GM23338 (cell line): Measurements from ENCODE around the gene C1QTNF7. TPM values are rescaled to one million over a fixed set of nuclear protein-coding genes. Genes with fewer than 3 reads are reported as not detected.

Source experiments
- ATAC-seq: fragments of 200-7000 bp; cut with Tn5 transposase; 3 replicates; pipeline ENCODE4 v1.9.1; 2020
- DNase-seq: peaks from one replicate; pipeline ENCODE4 v3.0.0-alpha.2; 2015; ENCODE audit warnings: low spot score
- H2AFZ ChIP-seq: fragments of 200-600 bp; sonication (generic); 2 replicates; pipeline ENCODE4 v1.8.0; 2016; ENCODE audit warnings: antibody characterized with exemption, mild to moderate bottlenecking, moderate library complexity
- H3F3A ChIP-seq: fragments of 200-600 bp; sonication (generic); replicated peaks from 2 replicates; pipeline ENCODE4 v1.8.0; 2017; ENCODE audit warnings: antibody characterized with exemption, mixed run types, low read depth
- H3K27ac ChIP-seq: fragments of 200-600 bp; sonication (generic); 2 replicates; pipeline ENCODE4 v1.6.1; 2016; ENCODE audit warnings: low read depth
- H3K27me3 ChIP-seq: fragments of 200-600 bp; sonication (generic); 2 replicates; pipeline ENCODE4 v1.8.0; 2016; ENCODE audit warnings: mild to moderate bottlenecking, mixed run types, moderate library complexity; ENCODE audit not compliant: insufficient read depth
- H3K36me3 ChIP-seq: fragments of 200-600 bp; sonication (generic); 2 replicates; pipeline ENCODE4 v1.8.0; 2016; ENCODE audit warnings: mild to moderate bottlenecking; ENCODE audit not compliant: insufficient read depth
- H3K4me1 ChIP-seq: fragments of 200-600 bp; sonication (generic); 2 replicates; pipeline ENCODE4 v1.8.0; 2016; ENCODE audit warnings: mild to moderate bottlenecking, moderate library complexity; ENCODE audit not compliant: insufficient read depth
- H3K4me2 ChIP-seq: fragments of 200-600 bp; sonication (generic); 2 replicates; pipeline ENCODE4 v1.7.1; 2017; ENCODE audit warnings: mixed run types
- H3K4me3 ChIP-seq: fragments of 200-600 bp; sonication (generic); 2 replicates; pipeline ENCODE4 v1.6.1; 2016; ENCODE audit warnings: mixed run types
- H3K79me2 ChIP-seq: fragments of 200-600 bp; sonication (generic); replicated peaks from 2 replicates; pipeline ENCODE4 v1.8.0; 2017; ENCODE audit warnings: mild to moderate bottlenecking; ENCODE audit not compliant: insufficient read depth
- H3K9me2 ChIP-seq: fragments of 200-600 bp; sonication (generic); 2 replicates; pipeline ENCODE4 v1.8.0; 2017; ENCODE audit not compliant: insufficient read depth
- H4K20me1 ChIP-seq: fragments of 200-600 bp; sonication (generic); replicated peaks from 2 replicates; pipeline ENCODE4 v1.8.0; 2017; ENCODE audit warnings: mild to moderate bottlenecking; ENCODE audit not compliant: insufficient read depth
- H3K27ac Mint-ChIP-seq: 2 replicates; pipeline ENCODE4 v1.8.0; 2020; ENCODE audit warnings: inconsistent platforms, mild to moderate bottlenecking, moderate library complexity, mixed read lengths
- H3K27me3 Mint-ChIP-seq: 3 replicates; pipeline ENCODE4 v1.8.0; 2022; ENCODE audit warnings: low read depth, mild to moderate bottlenecking, moderate library complexity, mixed read lengths, inconsistent platforms; ENCODE audit not compliant: insufficient read depth, poor library complexity
- H3K36me3 Mint-ChIP-seq: 3 replicates; pipeline ENCODE4 v1.8.0; 2021; ENCODE audit warnings: low read depth, mild to moderate bottlenecking, inconsistent platforms, moderate library complexity, mixed read lengths
- H3K4me1 Mint-ChIP-seq: 3 replicates; pipeline ENCODE4 v1.8.0; 2020; ENCODE audit warnings: mild to moderate bottlenecking, inconsistent platforms, mixed read lengths
- H3K4me3 Mint-ChIP-seq: 3 replicates; pipeline ENCODE4 v1.8.0; 2021; ENCODE audit warnings: moderate library complexity, mild to moderate bottlenecking, inconsistent platforms, mixed read lengths
- H3K9me3 Mint-ChIP-seq: 3 replicates; pipeline ENCODE4 v1.8.0; 2020; ENCODE audit warnings: moderate library complexity, mild to moderate bottlenecking, inconsistent platforms, mixed read lengths
- CREB1 ChIP-seq: fragments of 250-450 bp; sonication (Bioruptor Pico); IDR thresholded peaks from 2 replicates; pipeline ENCODE4 v1.5.0; 2020; ENCODE audit warnings: low read depth, mild to moderate bottlenecking, moderate library complexity
- EZH2 ChIP-seq: fragments of 200-600 bp; sonication (generic); IDR thresholded peaks from one replicate; pipeline ENCODE4 v1.8.0; 2017; ENCODE audit warnings: antibody characterized with exemption, mild to moderate bottlenecking, low read depth; ENCODE audit not compliant: unreplicated experiment
- EZH2phosphoT487 ChIP-seq: fragments of 200-600 bp; sonication (generic); IDR thresholded peaks from one replicate; pipeline ENCODE4 v1.8.1; 2018; ENCODE audit warnings: antibody characterized with exemption; ENCODE audit not compliant: unreplicated experiment
- JUNB ChIP-seq: IDR thresholded peaks from one replicate; pipeline ENCODE4 v1.6.1; 2016; ENCODE audit warnings: antibody characterized with exemption; ENCODE audit not compliant: unreplicated experiment
- NANOG ChIP-seq: IDR thresholded peaks from 2 replicates; pipeline ENCODE4 v1.6.1; 2016; ENCODE audit warnings: antibody characterized with exemption, borderline replicate concordance
- POLR2AphosphoS5 ChIP-seq: IDR thresholded peaks from 2 replicates; pipeline ENCODE4 v1.6.1; 2016; ENCODE audit warnings: antibody characterized with exemption, low read depth
- STAT1 ChIP-seq: IDR thresholded peaks from one replicate; pipeline ENCODE4 v1.6.1; 2016; ENCODE audit warnings: antibody characterized with exemption; ENCODE audit not compliant: unreplicated experiment
- ZNF114 ChIP-seq: fragments of 250-450 bp; sonication (Bioruptor Pico); IDR thresholded peaks from 2 replicates; pipeline ENCODE4 v1.5.0; 2020; ENCODE audit warnings: mild to moderate bottlenecking, moderate library complexity
- ZNF331 ChIP-seq: fragments of 250-450 bp; sonication (Bioruptor Pico); IDR thresholded peaks from 2 replicates; pipeline ENCODE4 v1.5.0; 2020; ENCODE audit warnings: low read depth, mild to moderate bottlenecking, moderate library complexity
- polyA plus RNA-seq: library from polyadenylated mRNA; unstranded; fragments of >200 nt; fragmentation: Nextera tagmentation; extraction: Ambion mirVana; gene quantifications from 2 replicates; pipeline ENCODE4 v1.2.1, GENCODE V29; 2016
- total RNA-seq: library from RNA; depleted of rRNA; stranded (reverse); fragments of >200 nt; shearing (Covaris generic); gene quantifications from 2 replicates; pipeline ENCODE4 v1.2.3, GENCODE V29; 2014
- TF ChIP-seq, protein P1 (sequence below): IDR thresholded peaks from 2 replicates; pipeline ENCODE4 v1.6.1; 2016; ENCODE audit warnings: antibody characterized with exemption
- TF ChIP-seq, protein P2 (sequence below): fragments of 250-450 bp; sonication (Bioruptor Pico); IDR thresholded peaks from 2 replicates; pipeline ENCODE4 v1.5.0; 2020; ENCODE audit warnings: mild to moderate bottlenecking, moderate library complexity
- TF ChIP-seq, protein P3 (sequence below), 2 experiments: fragments of 200-600 bp in 1 of 2; sonication (generic) in 1 of 2; conservative IDR thresholded peaks; 2 replicates each; pipeline versions ENCODE4 v1.5.1 to v1.6.1; 2016 to 2017; ENCODE audit warnings: antibody characterized with exemption in 2 of 2, low read depth in 2 of 2, mild to moderate bottlenecking in 2 of 2, moderate library complexity in 1 of 2
- TF ChIP-seq, protein P4 (sequence below): IDR thresholded peaks from one replicate; pipeline ENCODE4 v1.6.1; 2018; ENCODE audit warnings: antibody characterized with exemption; ENCODE audit not compliant: unreplicated experiment

The C1QTNF7 gene
- total and polyA plus RNA-seq, 2 experiments from 2014 or later: not detected

DNA sequence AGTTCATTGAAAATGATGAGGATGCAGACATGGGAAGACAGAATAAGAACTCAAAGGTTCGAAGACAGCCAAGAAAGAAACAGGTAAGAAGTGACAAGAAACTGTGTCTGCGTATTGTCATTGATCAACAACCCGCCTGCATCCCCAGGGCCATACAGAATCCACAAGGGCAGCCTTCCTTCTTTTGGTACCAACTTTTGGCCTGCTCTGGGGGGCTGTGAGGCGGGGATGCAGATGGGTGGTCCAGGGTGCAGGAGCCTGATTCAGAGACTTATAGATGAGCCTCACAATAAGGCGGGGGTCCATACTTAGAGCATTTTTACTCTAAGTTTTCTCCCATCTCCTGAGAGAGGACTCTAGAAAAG, 50.9 kb downstream of the C1QTNF7 start:
- H3K4me1 ChIP-seq: peaks cover 11% of the 10 kb centered on the region
- no peaks in the 10 kb centered on the region for H3K27me3 ChIP-seq
- TF ChIP-seq, protein P1, sequence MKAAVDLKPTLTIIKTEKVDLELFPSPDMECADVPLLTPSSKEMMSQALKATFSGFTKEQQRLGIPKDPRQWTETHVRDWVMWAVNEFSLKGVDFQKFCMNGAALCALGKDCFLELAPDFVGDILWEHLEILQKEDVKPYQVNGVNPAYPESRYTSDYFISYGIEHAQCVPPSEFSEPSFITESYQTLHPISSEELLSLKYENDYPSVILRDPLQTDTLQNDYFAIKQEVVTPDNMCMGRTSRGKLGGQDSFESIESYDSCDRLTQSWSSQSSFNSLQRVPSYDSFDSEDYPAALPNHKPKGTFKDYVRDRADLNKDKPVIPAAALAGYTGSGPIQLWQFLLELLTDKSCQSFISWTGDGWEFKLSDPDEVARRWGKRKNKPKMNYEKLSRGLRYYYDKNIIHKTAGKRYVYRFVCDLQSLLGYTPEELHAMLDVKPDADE: no peak
- no peak for TF ChIP-seq EZH2phosphoT487
- TF ChIP-seq, protein P2, sequence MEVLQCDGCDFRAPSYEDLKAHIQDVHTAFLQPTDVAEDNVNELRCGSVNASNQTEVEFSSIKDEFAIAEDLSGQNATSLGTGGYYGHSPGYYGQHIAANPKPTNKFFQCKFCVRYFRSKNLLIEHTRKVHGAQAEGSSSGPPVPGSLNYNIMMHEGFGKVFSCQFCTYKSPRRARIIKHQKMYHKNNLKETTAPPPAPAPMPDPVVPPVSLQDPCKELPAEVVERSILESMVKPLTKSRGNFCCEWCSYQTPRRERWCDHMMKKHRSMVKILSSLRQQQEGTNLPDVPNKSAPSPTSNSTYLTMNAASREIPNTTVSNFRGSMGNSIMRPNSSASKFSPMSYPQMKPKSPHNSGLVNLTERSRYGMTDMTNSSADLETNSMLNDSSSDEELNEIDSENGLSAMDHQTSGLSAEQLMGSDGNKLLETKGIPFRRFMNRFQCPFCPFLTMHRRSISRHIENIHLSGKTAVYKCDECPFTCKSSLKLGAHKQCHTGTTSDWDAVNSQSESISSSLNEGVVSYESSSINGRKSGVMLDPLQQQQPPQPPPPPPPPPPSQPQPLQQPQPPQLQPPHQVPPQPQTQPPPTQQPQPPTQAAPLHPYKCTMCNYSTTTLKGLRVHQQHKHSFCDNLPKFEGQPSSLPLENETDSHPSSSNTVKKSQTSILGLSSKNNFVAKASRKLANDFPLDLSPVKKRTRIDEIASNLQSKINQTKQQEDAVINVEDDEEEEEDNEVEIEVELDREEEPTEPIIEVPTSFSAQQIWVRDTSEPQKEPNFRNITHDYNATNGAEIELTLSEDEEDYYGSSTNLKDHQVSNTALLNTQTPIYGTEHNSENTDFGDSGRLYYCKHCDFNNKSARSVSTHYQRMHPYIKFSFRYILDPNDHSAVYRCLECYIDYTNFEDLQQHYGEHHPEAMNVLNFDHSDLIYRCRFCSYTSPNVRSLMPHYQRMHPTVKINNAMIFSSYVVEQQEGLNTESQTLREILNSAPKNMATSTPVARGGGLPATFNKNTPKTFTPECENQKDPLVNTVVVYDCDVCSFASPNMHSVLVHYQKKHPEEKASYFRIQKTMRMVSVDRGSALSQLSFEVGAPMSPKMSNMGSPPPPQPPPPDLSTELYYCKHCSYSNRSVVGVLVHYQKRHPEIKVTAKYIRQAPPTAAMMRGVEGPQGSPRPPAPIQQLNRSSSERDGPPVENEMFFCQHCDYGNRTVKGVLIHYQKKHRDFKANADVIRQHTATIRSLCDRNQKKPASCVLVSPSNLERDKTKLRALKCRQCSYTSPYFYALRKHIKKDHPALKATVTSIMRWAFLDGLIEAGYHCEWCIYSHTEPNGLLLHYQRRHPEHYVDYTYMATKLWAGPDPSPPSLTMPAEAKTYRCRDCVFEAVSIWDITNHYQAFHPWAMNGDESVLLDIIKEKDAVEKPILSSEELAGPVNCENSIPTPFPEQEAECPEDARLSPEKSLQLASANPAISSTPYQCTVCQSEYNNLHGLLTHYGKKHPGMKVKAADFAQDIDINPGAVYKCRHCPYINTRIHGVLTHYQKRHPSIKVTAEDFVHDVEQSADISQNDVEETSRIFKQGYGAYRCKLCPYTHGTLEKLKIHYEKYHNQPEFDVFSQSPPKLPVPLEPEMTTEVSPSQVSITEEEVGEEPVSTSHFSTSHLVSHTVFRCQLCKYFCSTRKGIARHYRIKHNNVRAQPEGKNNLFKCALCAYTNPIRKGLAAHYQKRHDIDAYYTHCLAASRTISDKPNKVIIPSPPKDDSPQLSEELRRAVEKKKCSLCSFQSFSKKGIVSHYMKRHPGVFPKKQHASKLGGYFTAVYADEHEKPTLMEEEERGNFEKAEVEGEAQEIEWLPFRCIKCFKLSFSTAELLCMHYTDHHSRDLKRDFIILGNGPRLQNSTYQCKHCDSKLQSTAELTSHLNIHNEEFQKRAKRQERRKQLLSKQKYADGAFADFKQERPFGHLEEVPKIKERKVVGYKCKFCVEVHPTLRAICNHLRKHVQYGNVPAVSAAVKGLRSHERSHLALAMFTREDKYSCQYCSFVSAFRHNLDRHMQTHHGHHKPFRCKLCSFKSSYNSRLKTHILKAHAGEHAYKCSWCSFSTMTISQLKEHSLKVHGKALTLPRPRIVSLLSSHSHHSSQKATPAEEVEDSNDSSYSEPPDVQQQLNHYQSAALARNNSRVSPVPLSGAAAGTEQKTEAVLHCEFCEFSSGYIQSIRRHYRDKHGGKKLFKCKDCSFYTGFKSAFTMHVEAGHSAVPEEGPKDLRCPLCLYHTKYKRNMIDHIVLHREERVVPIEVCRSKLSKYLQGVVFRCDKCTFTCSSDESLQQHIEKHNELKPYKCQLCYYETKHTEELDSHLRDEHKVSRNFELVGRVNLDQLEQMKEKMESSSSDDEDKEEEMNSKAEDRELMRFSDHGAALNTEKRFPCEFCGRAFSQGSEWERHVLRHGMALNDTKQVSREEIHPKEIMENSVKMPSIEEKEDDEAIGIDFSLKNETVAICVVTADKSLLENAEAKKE (CRISPR knock-in tag): no peak
- TF ChIP-seq, protein P3, sequence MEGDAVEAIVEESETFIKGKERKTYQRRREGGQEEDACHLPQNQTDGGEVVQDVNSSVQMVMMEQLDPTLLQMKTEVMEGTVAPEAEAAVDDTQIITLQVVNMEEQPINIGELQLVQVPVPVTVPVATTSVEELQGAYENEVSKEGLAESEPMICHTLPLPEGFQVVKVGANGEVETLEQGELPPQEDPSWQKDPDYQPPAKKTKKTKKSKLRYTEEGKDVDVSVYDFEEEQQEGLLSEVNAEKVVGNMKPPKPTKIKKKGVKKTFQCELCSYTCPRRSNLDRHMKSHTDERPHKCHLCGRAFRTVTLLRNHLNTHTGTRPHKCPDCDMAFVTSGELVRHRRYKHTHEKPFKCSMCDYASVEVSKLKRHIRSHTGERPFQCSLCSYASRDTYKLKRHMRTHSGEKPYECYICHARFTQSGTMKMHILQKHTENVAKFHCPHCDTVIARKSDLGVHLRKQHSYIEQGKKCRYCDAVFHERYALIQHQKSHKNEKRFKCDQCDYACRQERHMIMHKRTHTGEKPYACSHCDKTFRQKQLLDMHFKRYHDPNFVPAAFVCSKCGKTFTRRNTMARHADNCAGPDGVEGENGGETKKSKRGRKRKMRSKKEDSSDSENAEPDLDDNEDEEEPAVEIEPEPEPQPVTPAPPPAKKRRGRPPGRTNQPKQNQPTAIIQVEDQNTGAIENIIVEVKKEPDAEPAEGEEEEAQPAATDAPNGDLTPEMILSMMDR (conservative IDR thresholded peaks at IDR 0.05; ENCODE audit: low read depth in 2 of 2): no peak
- TF ChIP-seq JUNB: no peak
- TF ChIP-seq ZNF331 (CRISPR knock-in tag): no peak
- no peak for TF ChIP-seq ZNF114 (CRISPR knock-in tag)
- no peak for TF ChIP-seq NANOG
- TF ChIP-seq CREB1 (CRISPR knock-in tag): no peak
- no peak for TF ChIP-seq STAT1
- TF ChIP-seq POLR2AphosphoS5: no peak
- TF ChIP-seq EZH2: no peak
- TF ChIP-seq, protein P4, sequence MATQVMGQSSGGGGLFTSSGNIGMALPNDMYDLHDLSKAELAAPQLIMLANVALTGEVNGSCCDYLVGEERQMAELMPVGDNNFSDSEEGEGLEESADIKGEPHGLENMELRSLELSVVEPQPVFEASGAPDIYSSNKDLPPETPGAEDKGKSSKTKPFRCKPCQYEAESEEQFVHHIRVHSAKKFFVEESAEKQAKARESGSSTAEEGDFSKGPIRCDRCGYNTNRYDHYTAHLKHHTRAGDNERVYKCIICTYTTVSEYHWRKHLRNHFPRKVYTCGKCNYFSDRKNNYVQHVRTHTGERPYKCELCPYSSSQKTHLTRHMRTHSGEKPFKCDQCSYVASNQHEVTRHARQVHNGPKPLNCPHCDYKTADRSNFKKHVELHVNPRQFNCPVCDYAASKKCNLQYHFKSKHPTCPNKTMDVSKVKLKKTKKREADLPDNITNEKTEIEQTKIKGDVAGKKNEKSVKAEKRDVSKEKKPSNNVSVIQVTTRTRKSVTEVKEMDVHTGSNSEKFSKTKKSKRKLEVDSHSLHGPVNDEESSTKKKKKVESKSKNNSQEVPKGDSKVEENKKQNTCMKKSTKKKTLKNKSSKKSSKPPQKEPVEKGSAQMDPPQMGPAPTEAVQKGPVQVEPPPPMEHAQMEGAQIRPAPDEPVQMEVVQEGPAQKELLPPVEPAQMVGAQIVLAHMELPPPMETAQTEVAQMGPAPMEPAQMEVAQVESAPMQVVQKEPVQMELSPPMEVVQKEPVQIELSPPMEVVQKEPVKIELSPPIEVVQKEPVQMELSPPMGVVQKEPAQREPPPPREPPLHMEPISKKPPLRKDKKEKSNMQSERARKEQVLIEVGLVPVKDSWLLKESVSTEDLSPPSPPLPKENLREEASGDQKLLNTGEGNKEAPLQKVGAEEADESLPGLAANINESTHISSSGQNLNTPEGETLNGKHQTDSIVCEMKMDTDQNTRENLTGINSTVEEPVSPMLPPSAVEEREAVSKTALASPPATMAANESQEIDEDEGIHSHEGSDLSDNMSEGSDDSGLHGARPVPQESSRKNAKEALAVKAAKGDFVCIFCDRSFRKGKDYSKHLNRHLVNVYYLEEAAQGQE: no peak
- Mint-ChIP-seq H3K36me3 (peaks cover 9% of the 10 kb centered on the region), H3K27ac (peak overlapping the region; percentile 94), H3K9me3 (no peaks in the 10 kb centered on the region), H3K4me1 (peaks cover 13% of the 10 kb centered on the region), H3K4me3 (peak overlapping the region; percentile 82), H3K27me3 (no peaks in the 10 kb centered on the region)
- H2AFZ ChIP-seq: peak overlapping the region; percentile 92
- DNase-seq: no peak
- H3F3A ChIP-seq: no peaks in the 10 kb centered on the region
- peak; percentile 8 for ATAC-seq
- peak overlapping the region; percentile 53; the same call in 1 of the 2 replicates for H3K4me3 ChIP-seq
- H4K20me1 ChIP-seq: no peaks in the 10 kb centered on the region
- no peaks in the 10 kb centered on the region for H3K36me3 ChIP-seq
- no peak overlapping the region for H3K4me2 ChIP-seq
- 0 out of 2 replicates have a peak overlapping the region, but pooled peaks have one; percentile 90 for H3K27ac ChIP-seq
- H3K79me2 ChIP-seq: no peaks in the 10 kb centered on the region; the same call in 1 of the 2 replicates
- no peaks in the 10 kb centered on the region for H3K9me2 ChIP-seq
